SU-DHL-6 (cell line): ENCODE data around the gene UBE2Q2.
A peak's percentile ranks its signal among the peaks of the same experiment; 100 is the strongest.
"Not testable (repeated sequence)": the region's sequence is repeated elsewhere in the genome, so short reads cannot be mapped to it uniquely, and the experiment has no call there.

Source experiments
- H2AFZ ChIP-seq: fragments of 200-600 bp; sonication (generic); 2 replicates; pipeline ENCODE4 v1.6.1; 2014; ENCODE audit warnings: low read depth, mild to moderate bottlenecking, moderate library complexity, mixed read lengths, antibody characterized with exemption, low read length; ENCODE audit not compliant: severe bottlenecking
- H3F3A ChIP-seq: fragments of 200-600 bp; shearing (Covaris generic); 2 replicates; pipeline ENCODE4 v1.6.0; 2016; ENCODE audit warnings: antibody characterized with exemption, mild to moderate bottlenecking; ENCODE audit not compliant: insufficient read depth
- H3K27ac ChIP-seq: fragments of 200-600 bp; sonication (generic); 2 replicates; pipeline ENCODE4 v1.5.1; 2016; ENCODE audit warnings: low read depth, mild to moderate bottlenecking, low read length, moderate library complexity, mixed read lengths
- H3K27me3 ChIP-seq: fragments of 200-600 bp; sonication (generic), shearing (Covaris generic); 2 replicates; pipeline ENCODE4 v1.6.0; 2014; ENCODE audit warnings: mild to moderate bottlenecking, low read length
- H3K36me3 ChIP-seq: fragments of 200-600 bp; sonication (generic); 2 replicates; pipeline ENCODE4 v1.6.1; 2014; ENCODE audit warnings: mild to moderate bottlenecking, low read length, mixed read lengths
- H3K4me2 ChIP-seq: fragments of 300-600, 200-600 bp; shearing (Covaris generic), sonication (generic); 2 replicates; pipeline ENCODE4 v1.6.0; 2014; ENCODE audit warnings: low read length, low read depth, mild to moderate bottlenecking; ENCODE audit not compliant: poor library complexity, severe bottlenecking
- H3K4me3 ChIP-seq: fragments of 200-600 bp; sonication (generic); 2 replicates; pipeline ENCODE4 v1.5.1; 2014; ENCODE audit warnings: antibody characterized with exemption, low read length, mild to moderate bottlenecking, mixed read lengths; ENCODE audit not compliant: insufficient read depth, poor library complexity, severe bottlenecking
- H3K79me2 ChIP-seq: fragments of 200-600 bp; sonication (generic); 2 replicates; pipeline ENCODE4 v1.6.1; 2014; ENCODE audit warnings: mild to moderate bottlenecking, low read length, moderate library complexity; ENCODE audit not compliant: insufficient read depth
- H3K9ac ChIP-seq: fragments of 200-600 bp; sonication (generic); 2 replicates; pipeline ENCODE4 v1.7.0; 2014; ENCODE audit warnings: mild to moderate bottlenecking, low read length
- H3K9me2 ChIP-seq: fragments of 200-600 bp; sonication (generic); replicated peaks from 2 replicates; pipeline ENCODE4 v1.6.1; 2014; ENCODE audit warnings: low read length; ENCODE audit not compliant: insufficient read depth
- H3K9me3 ChIP-seq: fragments of 200-600 bp; sonication (generic); 2 replicates; pipeline ENCODE4 v1.6.1; 2014; ENCODE audit warnings: low read length, mixed read lengths; ENCODE audit not compliant: insufficient read depth
- H4K20me1 ChIP-seq: fragments of 200-600 bp; sonication (generic); 2 replicates; pipeline ENCODE4 v1.6.1; 2014; ENCODE audit warnings: low read depth, mild to moderate bottlenecking, antibody characterized with exemption, low read length, moderate library complexity, mixed read lengths
- CTCF ChIP-seq: fragments of 200-600 bp; sonication (generic); IDR thresholded peaks from one replicate; pipeline ENCODE4 v1.5.1; 2017; ENCODE audit warnings: antibody characterized with exemption, mild to moderate bottlenecking, low read length, moderate library complexity; ENCODE audit not compliant: insufficient read depth, poor library complexity, severe bottlenecking
- EZH2phosphoT487 ChIP-seq: fragments of 200-600 bp; sonication (generic), shearing (Covaris generic); conservative IDR thresholded peaks from 2 replicates; pipeline ENCODE4 v1.6.1; 2018; ENCODE audit warnings: mild to moderate bottlenecking, antibody characterized with exemption, low read length, moderate library complexity, mixed read lengths

UBE2Q2 gene

GRCh38 chr15:75864213-75865059 lies 21.2 kb downstream of the UBE2Q2 start:
- TF ChIP-seq CTCF: no peak
- TF ChIP-seq EZH2phosphoT487: no peak
- Histone ChIP-seq H2AFZ (no peak overlapping the region), H3K27ac (no peak overlapping the region), H3K4me3 (no peak overlapping the region), H3F3A (no peaks in the 10 kb centered on the region; the same call in 1 of the 2 replicates), H3K27me3 (no peaks in the 10 kb centered on the region), H3K79me2 (no peaks in the 10 kb centered on the region; the same call in 1 of the 2 replicates), H3K9me3 (no peaks in the 10 kb centered on the region), H3K9me2 (no peaks in the 10 kb centered on the region), H3K4me2 (no peak overlapping the region), H3K36me3 (no peaks in the 10 kb centered on the region), H3K9ac (no peak overlapping the region), H4K20me1 (no peaks in the 10 kb centered on the region; the same call in 1 of the 2 replicates)

- H3K9ac ChIP-seq, H3K9me2 ChIP-seq, H3K27me3 ChIP-seq, H4K20me1 ChIP-seq, H3K36me3 ChIP-seq, H3K27ac ChIP-seq, H3F3A ChIP-seq, H3K9me3 ChIP-seq, H2AFZ ChIP-seq, H3K4me3 ChIP-seq, H3K4me2 ChIP-seq, H3K79me2 ChIP-seq: not testable (repeated sequence)
Observed at GRCh38 chr15:75866045-75866444, 22.8 kb downstream of the UBE2Q2 start.

- no peaks in the 10 kb centered on the region; the same call in 1 of the 2 replicates for H3K79me2 ChIP-seq
- no peaks in the 10 kb centered on the region; the same call in 1 of the 2 replicates for H4K20me1 ChIP-seq
- H3K36me3 ChIP-seq: no peaks in the 10 kb centered on the region
- peak overlapping the region; percentile 18 for H3K4me2 ChIP-seq
- no peak for TF ChIP-seq EZH2phosphoT487
- TF ChIP-seq CTCF: no peak
- no peaks in the 10 kb centered on the region for H3K9me3 ChIP-seq
- no peak overlapping the region for H2AFZ ChIP-seq
- no peak overlapping the region for H3K27ac ChIP-seq
- no peaks in the 10 kb centered on the region for H3K9me2 ChIP-seq
- no peak overlapping the region for H3K4me3 ChIP-seq
- no peak overlapping the region for H3K9ac ChIP-seq
- no peaks in the 10 kb centered on the region for H3K27me3 ChIP-seq
- H3F3A ChIP-seq: no peaks in the 10 kb centered on the region; the same call in 1 of the 2 replicates
Observed at GRCh38 chr15:75866916-75867315, 23.7 kb downstream of the UBE2Q2 start.

GRCh38 chr15:75867449-75867848 lies 24.2 kb downstream of the UBE2Q2 start:
- Histone ChIP-seq H3K9me2 (no peaks in the 10 kb centered on the region), H3K4me2 (peak overlapping the region; percentile 18), H3K4me3 (no peak overlapping the region), H3K9me3 (no peaks in the 10 kb centered on the region), H3F3A (no peaks in the 10 kb centered on the region; the same call in 1 of the 2 replicates), H3K27me3 (no peaks in the 10 kb centered on the region), H3K79me2 (no peaks in the 10 kb centered on the region; the same call in 1 of the 2 replicates), H4K20me1 (no peaks in the 10 kb centered on the region; the same call in 1 of the 2 replicates), H2AFZ (no peak overlapping the region), H3K9ac (no peak overlapping the region), H3K27ac (no peak overlapping the region), H3K36me3 (no peaks in the 10 kb centered on the region)
- TF ChIP-seq CTCF (no peak), EZH2phosphoT487 (no peak)
